ENCODE data around the gene KLHL29. TPM values are rescaled to one million over a fixed set of nuclear protein-coding genes. Genes with fewer than 3 reads are reported as not detected.
A peak's percentile ranks its signal among the peaks of the same experiment; 100 is the strongest.

KLHL29 gene
- total and polyA plus RNA-seq, 10 donors = 1.5 to 30.5 (median 9.4) TPM

- Histone ChIP-seq H3K27me3 (replicated peaks in 1 of 7) (no peaks in the 10 kb centered on the region), H3K4me1 (peaks cover 0 to 21% (median 5%) of the 10 kb centered on the region in 6 donors), H3K27ac (peak overlapping the region in 5 of 8 donors; percentile 19 to 69 (median 42)), H3K36me3 (peaks cover 0 to 10% (median 0%) of the 10 kb centered on the region in 6 donors), H3K4me3 (no peak overlapping the region), H3K9me3 (no peaks in the 10 kb centered on the region)
- intact Hi-C loops (cut with DNase I; ENCODE audit: low total_unique reads) = no loop called here
- TF ChIP-seq POLR2AphosphoS5 (IDR thresholded peaks at IDR 0.05) = peak in 2 of 3 donors; percentile 46 to 62
- no peak for TF ChIP-seq CTCF (IDR thresholded peaks at IDR 0.05 in 8 of 11, conservative IDR thresholded peaks at IDR 0.05 in 3 of 11)
- TF ChIP-seq POLR2A (IDR thresholded peaks at IDR 0.05) = no peak
- WGBS, 5 donors = 73 to 80% (median 78%) methylated on average over 14 to 22 of the region's 22 CpGs
- DNase-seq = no peak
Observed at GRCh38 chr2:23563673-23564614, 179.0 kb downstream of the KLHL29 start.

- DNase-seq = no peak
- 83 to 93% (median 88%) methylated on average over 6 to 8 of the region's 8 CpGs for WGBS, 5 donors
- no peaks in the 10 kb centered on the region for H3K9me3 ChIP-seq
- H3K4me3 ChIP-seq = no peak overlapping the region
- peaks cover 0 to 10% (median 0%) of the 10 kb centered on the region in 6 donors for H3K36me3 ChIP-seq
- TF ChIP-seq CTCF (IDR thresholded peaks at IDR 0.05 in 8 of 11, conservative IDR thresholded peaks at IDR 0.05 in 3 of 11) (no peak), POLR2A (IDR thresholded peaks at IDR 0.05) (no peak), POLR2AphosphoS5 (IDR thresholded peaks at IDR 0.05) (no peak)
- H3K27me3 ChIP-seq (replicated peaks in 1 of 7) = no peaks in the 10 kb centered on the region
- H3K27ac ChIP-seq = peak overlapping the region in 5 of 8 donors; percentile 19 to 69 (median 42)
- intact Hi-C loops (cut with DNase I; ENCODE audit: low total_unique reads) = no loop called here
- H3K4me1 ChIP-seq = peaks cover 0 to 21% (median 5%) of the 10 kb centered on the region in 6 donors
Observed at GRCh38 chr2:23564615-23564960, 179.6 kb downstream of the KLHL29 start.

GRCh38 chr2:23565374-23565773 is 180.4 kb downstream of the KLHL29 start:
- Histone ChIP-seq H3K36me3 (peaks cover 0 to 10% (median 0%) of the 10 kb centered on the region in 6 donors), H3K4me3 (no peak overlapping the region), H3K4me1 (peaks cover 0 to 21% (median 5%) of the 10 kb centered on the region in 6 donors), H3K9me3 (no peaks in the 10 kb centered on the region), H3K27me3 (replicated peaks in 1 of 7) (no peaks in the 10 kb centered on the region), H3K27ac (peak overlapping the region in 1 of 8 donors; percentile 7)
- WGBS, 5 donors = 87 to 97% (median 89%) methylated on average over 6 to 9 of the region's 9 CpGs
- TF ChIP-seq CTCF (IDR thresholded peaks at IDR 0.05 in 8 of 11, conservative IDR thresholded peaks at IDR 0.05 in 3 of 11) (no peak), POLR2AphosphoS5 (IDR thresholded peaks at IDR 0.05) (no peak), POLR2A (IDR thresholded peaks at IDR 0.05) (no peak)
- intact Hi-C loops (cut with DNase I; ENCODE audit: low total_unique reads) = no loop called here
- DNase-seq = no peak

- intact Hi-C loops (cut with DNase I; ENCODE audit: low total_unique reads) = no loop called here
- no peak for DNase-seq
- Histone ChIP-seq H3K4me3 (no peak overlapping the region), H3K36me3 (peaks cover 0 to 10% (median 0%) of the 10 kb centered on the region in 6 donors), H3K27ac (peak overlapping the region in 1 of 8 donors; percentile 7), H3K9me3 (no peaks in the 10 kb centered on the region), H3K27me3 (replicated peaks in 1 of 7) (no peaks in the 10 kb centered on the region), H3K4me1 (peaks cover 0 to 21% (median 5%) of the 10 kb centered on the region in 6 donors)
- no peak for TF ChIP-seq POLR2A (IDR thresholded peaks at IDR 0.05)
- no peak for TF ChIP-seq CTCF (IDR thresholded peaks at IDR 0.05 in 8 of 11, conservative IDR thresholded peaks at IDR 0.05 in 3 of 11)
- TF ChIP-seq POLR2AphosphoS5 (IDR thresholded peaks at IDR 0.05) = no peak
- 76 to 92% (median 84%) methylated on average over 3 to 6 of the region's 6 CpGs for WGBS, 5 donors
Observed at GRCh38 chr2:23565814-23566213, 180.8 kb downstream of the KLHL29 start.
